ENCODE measurements around the gene RAB1A. TPM values are rescaled to one million over a fixed set of nuclear protein-coding genes. Genes with fewer than 3 reads are reported as not detected.

RAB1A gene
- total and polyA plus RNA-seq, 9 of the 15 experiments (the other 6 are each of a cell fraction or from before 2014, with no cell fraction given) = 43.8 to 163 (median 67.7) TPM

DNA sequence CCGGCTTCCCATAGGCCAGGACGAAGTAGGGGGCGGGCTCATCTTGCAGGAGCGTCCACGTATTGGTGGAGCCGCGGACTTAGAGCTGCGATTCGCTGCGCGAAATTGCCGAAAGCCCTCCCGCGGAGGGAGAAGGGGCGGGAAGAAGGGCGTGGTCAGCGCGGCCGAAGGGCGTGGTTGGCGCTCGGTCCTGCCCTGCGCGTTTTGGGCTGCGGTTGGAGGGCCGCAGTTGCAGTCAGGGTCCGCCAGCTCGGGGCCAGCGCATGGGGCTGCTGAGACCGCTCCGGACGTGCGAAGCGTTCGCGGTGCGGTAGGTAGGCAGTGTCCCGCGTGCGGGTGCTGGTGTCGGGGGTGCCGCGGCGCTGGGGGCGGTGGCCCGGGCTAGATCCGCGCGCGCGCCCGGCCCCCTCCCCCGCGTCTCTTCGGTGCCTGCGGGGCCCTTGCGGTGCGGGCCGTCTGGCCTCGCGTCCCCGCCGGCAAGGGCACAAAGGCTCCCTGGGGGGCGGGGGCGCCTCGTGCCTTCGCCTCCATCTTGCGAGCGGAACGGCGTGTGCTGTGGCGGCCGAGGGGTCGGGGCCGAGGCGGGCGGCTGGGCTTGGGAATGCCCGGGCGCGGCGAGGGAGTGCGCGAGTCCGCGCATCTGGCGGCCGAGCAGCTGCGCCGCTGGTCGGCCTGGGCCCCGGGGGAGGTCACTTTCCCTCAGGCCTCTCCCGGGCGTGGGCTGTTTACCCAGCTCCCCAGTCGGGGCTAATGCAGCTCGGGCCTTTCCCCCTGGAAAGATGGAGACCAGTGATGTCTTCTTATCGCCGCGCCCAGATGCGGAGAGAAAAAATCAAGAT lies 73.5 kb downstream of the RAB1A start, which contains the start of gene CEP68 (continued):
- TF ChIP-seq, protein P1, sequence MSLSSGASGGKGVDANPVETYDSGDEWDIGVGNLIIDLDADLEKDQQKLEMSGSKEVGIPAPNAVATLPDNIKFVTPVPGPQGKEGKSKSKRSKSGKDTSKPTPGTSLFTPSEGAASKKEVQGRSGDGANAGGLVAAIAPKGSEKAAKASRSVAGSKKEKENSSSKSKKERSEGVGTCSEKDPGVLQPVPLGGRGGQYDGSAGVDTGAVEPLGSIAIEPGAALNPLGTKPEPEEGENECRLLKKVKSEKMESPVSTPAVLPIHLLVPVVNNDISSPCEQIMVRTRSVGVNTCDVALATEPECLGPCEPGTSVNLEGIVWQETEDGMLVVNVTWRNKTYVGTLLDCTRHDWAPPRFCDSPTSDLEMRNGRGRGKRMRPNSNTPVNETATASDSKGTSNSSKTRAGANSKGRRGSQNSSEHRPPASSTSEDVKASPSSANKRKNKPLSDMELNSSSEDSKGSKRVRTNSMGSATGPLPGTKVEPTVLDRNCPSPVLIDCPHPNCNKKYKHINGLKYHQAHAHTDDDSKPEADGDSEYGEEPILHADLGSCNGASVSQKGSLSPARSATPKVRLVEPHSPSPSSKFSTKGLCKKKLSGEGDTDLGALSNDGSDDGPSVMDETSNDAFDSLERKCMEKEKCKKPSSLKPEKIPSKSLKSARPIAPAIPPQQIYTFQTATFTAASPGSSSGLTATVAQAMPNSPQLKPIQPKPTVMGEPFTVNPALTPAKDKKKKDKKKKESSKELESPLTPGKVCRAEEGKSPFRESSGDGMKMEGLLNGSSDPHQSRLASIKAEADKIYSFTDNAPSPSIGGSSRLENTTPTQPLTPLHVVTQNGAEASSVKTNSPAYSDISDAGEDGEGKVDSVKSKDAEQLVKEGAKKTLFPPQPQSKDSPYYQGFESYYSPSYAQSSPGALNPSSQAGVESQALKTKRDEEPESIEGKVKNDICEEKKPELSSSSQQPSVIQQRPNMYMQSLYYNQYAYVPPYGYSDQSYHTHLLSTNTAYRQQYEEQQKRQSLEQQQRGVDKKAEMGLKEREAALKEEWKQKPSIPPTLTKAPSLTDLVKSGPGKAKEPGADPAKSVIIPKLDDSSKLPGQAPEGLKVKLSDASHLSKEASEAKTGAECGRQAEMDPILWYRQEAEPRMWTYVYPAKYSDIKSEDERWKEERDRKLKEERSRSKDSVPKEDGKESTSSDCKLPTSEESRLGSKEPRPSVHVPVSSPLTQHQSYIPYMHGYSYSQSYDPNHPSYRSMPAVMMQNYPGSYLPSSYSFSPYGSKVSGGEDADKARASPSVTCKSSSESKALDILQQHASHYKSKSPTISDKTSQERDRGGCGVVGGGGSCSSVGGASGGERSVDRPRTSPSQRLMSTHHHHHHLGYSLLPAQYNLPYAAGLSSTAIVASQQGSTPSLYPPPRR (CRISPR knock-in tag; IDR thresholded peaks at IDR 0.05; ENCODE audit: borderline replicate concordance) = no peak
- 0 out of 2 replicates have a peak, but pooled peaks have one; percentile 48 for TF ChIP-seq PML (IDR thresholded peaks at IDR 0.05; ENCODE audit: low read length)
- no peak for TF ChIP-seq DACH1 (IDR thresholded peaks at IDR 0.05; ENCODE audit: partially characterized antibody)
- no peak for TF ChIP-seq HNRNPH1 (optimal IDR thresholded peaks at IDR 0.05; ENCODE audit: low read depth, low read length)
- TF ChIP-seq, protein P2, sequence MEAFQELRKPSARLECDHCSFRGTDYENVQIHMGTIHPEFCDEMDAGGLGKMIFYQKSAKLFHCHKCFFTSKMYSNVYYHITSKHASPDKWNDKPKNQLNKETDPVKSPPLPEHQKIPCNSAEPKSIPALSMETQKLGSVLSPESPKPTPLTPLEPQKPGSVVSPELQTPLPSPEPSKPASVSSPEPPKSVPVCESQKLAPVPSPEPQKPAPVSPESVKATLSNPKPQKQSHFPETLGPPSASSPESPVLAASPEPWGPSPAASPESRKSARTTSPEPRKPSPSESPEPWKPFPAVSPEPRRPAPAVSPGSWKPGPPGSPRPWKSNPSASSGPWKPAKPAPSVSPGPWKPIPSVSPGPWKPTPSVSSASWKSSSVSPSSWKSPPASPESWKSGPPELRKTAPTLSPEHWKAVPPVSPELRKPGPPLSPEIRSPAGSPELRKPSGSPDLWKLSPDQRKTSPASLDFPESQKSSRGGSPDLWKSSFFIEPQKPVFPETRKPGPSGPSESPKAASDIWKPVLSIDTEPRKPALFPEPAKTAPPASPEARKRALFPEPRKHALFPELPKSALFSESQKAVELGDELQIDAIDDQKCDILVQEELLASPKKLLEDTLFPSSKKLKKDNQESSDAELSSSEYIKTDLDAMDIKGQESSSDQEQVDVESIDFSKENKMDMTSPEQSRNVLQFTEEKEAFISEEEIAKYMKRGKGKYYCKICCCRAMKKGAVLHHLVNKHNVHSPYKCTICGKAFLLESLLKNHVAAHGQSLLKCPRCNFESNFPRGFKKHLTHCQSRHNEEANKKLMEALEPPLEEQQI (IDR thresholded peaks at IDR 0.05) = no peak
- no peak for TF ChIP-seq SIX5 (IDR thresholded peaks at IDR 0.05; ENCODE audit: borderline replicate concordance in 1 of 2, insufficient read depth in 1 of 2, low read depth in 1 of 2, low read length in 2 of 2)
- TF ChIP-seq ZNF124 (CRISPR knock-in tag; IDR thresholded peaks at IDR 0.05) = no peak
- TF ChIP-seq, protein P3, sequence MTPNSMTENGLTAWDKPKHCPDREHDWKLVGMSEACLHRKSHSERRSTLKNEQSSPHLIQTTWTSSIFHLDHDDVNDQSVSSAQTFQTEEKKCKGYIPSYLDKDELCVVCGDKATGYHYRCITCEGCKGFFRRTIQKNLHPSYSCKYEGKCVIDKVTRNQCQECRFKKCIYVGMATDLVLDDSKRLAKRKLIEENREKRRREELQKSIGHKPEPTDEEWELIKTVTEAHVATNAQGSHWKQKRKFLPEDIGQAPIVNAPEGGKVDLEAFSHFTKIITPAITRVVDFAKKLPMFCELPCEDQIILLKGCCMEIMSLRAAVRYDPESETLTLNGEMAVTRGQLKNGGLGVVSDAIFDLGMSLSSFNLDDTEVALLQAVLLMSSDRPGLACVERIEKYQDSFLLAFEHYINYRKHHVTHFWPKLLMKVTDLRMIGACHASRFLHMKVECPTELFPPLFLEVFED (CRISPR knock-in tag; conservative IDR thresholded peaks at IDR 0.05) = no peak
- peak; percentile 81 for TF ChIP-seq MYC (IDR thresholded peaks at IDR 0.05; ENCODE audit: low read depth, low read length)
- TF ChIP-seq MYC (CRISPR knock-in tag; IDR thresholded peaks at IDR 0.05; ENCODE audit: borderline replicate concordance, low read depth) = no peak
- no peak for TF ChIP-seq ETS2 (tag; IDR thresholded peaks at IDR 0.05; ENCODE audit: borderline replicate concordance, poor library complexity, severe bottlenecking)
- TF ChIP-seq ZNF263 (CRISPR knock-in tag; IDR thresholded peaks at IDR 0.05; ENCODE audit: borderline replicate concordance) = no peak
- TF ChIP-seq TGIF2 (CRISPR knock-in tag; IDR thresholded peaks at IDR 0.05) = peak; percentile 64; the same call in 1 of the 2 replicates
- TF ChIP-seq NFRKB (IDR thresholded peaks at IDR 0.05; ENCODE audit: low read depth) = no peak
- TF ChIP-seq HDAC6 (IDR thresholded peaks at IDR 0.05; ENCODE audit: low read depth, low read length) = no peak
- TF ChIP-seq, protein P4, sequence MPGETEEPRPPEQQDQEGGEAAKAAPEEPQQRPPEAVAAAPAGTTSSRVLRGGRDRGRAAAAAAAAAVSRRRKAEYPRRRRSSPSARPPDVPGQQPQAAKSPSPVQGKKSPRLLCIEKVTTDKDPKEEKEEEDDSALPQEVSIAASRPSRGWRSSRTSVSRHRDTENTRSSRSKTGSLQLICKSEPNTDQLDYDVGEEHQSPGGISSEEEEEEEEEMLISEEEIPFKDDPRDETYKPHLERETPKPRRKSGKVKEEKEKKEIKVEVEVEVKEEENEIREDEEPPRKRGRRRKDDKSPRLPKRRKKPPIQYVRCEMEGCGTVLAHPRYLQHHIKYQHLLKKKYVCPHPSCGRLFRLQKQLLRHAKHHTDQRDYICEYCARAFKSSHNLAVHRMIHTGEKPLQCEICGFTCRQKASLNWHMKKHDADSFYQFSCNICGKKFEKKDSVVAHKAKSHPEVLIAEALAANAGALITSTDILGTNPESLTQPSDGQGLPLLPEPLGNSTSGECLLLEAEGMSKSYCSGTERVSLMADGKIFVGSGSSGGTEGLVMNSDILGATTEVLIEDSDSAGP (CRISPR knock-in tag; IDR thresholded peaks at IDR 0.05) = no peak

Measured in K562 (cell line).